HPDE6-E6E7 (cell line): ENCODE results near the gene ACADVL.

Experiments used
- DNase-seq: peaks from one replicate; pipeline ENCODE4 v3.0.0; 2011; ENCODE audit warnings: missing footprints; ENCODE audit errors: extremely low spot score

ACADVL gene

DNA sequence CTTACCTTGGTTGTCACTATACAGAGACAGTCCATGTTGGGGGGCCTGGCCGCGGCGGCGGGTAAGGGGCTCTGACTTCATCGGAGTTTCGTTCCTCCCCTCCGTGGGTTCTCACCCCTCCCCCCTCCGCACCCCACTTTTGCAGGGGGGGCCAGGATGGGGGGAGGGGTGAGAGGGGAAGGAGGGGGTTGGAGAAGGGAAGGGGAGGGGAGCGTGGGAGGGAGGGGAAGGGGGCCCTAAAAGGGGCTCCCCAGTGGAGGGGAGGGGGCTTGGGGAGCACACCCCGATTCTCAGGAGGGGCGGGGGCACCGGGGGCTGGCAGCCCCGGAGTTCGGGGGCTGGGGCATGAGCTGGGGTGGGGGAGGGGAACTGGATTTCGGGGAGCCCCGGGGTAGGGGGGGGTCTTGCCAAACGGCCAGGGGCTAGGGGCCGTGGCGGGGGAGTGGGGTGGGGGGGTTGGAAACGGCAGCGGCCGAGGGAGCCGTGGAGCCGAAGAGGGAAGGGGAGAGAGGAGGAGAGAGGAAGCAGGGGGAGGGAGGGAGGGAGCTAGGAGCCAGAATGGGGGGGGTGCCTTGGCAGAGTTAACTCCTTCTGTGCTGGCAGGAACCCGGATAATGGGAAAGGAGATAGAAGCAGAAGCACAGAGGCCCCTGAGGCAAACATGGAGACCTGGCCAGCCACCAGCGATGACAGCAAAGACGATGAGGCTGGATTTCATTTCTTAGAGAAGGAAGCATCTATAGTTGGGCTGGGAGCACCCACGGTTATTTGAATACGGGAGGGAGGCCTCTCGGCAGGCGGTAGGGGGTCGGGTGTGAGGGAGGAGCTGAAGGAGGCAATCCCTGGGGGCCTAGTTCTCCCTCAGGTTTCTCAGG lies 2.4 kb upstream of the ACADVL start:
- no peak for DNase-seq

DNA sequence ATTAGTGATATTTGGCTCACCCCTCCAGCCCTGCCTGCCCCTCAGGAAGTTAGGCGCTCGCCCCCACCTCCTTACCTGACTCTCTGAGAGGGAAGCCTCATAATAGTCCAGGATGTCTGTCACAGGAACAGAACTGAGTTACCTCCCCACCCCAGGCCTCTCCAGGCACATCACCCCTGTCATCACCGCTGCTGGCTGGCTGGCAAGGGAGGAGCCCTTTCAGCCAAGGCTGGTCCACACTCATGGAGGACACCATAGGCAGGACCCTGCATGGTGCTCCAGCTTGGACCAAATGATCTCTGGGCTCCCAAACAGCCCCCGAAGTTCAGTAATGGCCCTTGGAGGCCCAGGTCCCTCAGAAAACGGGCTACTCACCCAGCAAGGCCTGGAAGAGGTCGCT lies 1.6 kb upstream of the ACADVL start:
- no peak for DNase-seq

DNA sequence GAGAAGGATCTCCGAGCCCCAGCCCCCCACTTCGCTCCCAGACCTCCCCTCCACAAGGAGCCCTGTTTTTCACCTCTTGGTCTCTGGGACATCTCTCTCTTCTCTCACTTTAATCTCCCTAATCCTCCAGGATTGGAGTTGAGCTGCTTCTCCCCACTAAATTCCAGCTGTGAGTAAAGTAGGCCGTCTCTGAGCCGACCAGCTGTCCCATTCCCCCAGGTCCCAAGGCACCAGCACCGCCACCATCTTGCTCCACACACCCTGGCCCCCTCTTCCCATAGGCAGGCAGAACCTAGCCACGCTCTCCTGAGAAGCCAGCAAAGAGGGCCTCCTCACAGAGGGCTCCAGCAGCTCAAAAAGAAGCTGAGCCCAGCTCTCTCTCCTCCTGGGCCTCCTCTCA lies 980 bp upstream of the ACADVL start:
- DNase-seq, result no peak

DNA sequence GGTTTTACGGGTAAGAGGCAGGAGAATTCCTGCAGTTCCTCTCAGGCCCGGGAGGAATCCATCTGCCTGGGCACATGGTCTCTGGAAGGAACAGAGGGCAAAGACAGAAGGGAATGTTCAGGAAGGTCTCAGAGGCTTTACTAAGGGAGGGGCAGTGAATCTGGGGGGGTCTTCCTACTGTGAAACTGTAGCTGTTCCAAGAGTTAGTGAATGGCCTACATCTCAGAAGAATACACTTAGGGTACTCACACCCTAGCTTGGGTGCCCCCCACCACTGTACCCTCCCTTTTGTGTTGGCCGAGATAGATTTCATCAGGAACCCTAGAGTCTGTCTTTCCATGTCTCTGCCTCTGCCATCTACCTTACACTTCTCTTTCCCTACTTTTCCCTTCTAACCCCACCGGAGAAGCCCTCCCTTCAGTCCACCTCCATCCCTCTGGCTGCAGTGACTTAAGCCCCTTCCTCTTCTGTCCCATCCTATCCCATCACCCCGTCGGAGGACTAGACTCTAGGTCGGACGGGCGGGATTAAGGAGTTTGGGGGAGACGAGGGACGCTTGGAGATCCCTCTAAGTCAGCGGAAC lies 418 bp upstream of the ACADVL start:
- DNase-seq, result no peak

DNA sequence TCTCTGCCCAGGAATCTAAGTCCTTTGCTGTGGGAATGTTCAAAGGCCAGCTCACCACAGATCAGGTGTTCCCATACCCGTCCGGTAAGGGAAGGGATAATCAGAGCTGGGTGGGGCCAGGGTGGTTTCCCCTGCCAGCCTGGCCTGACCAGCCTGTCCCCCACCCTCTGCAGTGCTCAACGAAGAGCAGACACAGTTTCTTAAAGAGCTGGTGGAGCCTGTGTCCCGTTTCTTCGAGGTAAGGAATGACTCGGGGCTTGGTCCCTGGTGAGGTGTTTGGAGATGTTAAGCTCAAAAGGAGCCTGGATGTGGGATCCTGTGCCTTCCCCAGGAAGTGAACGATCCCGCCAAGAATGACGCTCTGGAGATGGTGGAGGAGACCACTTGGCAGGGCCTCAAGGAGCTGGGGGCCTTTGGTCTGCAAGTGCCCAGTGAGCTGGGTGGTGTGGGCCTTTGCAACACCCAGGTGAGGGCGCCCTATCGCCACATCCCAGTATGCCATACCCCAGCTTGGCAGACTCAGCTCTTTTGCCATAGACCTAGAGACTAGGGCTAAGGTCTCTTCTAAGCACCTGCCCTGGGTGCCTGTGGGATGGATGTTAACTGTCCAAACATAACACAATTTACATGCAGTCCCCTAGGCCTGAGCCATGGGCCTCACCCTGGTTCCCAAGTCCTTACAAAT lies 997 bp downstream of the ACADVL start:
- no peak for DNase-seq

DNA sequence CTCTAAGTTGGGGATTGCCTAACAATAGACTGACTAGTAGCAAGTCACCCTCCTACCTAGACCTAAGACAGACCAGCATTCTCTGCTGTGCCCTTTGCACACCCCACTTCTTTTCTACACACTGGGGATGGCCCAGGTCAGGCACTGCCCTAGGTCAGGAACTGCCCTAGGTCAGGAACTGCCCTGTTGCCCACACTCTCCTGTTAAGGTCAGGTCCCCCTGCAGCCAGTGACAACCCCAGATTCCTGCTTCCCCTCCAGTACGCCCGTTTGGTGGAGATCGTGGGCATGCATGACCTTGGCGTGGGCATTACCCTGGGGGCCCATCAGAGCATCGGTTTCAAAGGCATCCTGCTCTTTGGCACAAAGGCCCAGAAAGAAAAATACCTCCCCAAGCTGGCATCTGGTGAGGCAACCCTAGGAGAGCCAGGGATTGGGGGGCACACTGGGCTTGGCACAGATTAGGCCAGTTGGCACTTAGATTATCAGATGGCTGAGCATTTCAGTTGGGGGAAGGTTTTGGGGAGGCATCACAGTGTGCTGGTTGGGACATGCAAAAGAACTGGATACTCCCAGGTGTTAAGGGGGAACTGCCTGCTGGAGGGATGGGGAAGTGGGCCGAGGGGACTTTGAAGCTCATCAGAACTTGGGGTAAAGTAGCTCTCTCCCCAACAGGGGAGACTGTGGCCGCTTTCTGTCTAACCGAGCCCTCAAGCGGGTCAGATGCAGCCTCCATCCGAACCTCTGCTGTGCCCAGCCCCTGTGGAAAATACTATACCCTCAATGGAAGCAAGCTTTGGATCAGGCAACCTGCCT lies 1.7 kb downstream of the ACADVL start:
- no peak for DNase-seq

DNA sequence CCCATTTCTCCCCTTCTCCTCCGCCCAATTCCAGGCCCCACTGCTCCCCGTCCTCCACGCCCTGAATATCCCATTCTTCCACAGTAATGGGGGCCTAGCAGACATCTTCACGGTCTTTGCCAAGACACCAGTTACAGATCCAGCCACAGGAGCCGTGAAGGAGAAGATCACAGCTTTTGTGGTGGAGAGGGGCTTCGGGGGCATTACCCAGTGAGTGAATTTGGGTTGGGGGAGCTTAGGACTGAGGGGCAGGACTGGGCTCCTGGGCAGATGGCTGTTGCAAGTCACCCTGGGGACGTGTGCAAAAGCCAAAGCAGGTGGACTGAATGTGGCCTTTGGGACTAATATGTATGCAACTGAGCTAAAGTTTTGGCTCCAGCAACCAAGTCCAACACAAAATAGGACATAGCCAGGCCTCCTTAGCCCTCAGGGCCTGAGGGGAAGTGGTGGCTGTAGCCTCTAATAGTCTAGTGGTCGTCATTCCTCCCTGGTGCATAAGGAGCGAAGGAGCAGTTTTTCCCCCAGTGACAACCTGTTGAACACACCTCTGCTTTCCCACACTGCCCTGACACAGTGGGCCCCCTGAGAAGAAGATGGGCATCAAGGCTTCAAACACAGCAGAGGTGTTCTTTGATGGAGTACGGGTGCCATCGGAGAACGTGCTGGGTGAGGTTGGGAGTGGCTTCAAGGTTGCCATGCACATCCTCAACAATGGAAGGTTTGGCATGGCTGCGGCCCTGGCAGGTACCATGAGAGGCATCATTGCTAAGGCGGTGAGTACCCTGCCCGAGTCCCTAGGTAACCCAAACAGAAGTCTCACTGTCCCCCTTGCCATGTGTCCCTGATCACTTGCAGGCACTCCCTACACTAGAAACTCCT lies 2.6 kb downstream of the ACADVL start:
- DNase-seq, result no peak

DNA sequence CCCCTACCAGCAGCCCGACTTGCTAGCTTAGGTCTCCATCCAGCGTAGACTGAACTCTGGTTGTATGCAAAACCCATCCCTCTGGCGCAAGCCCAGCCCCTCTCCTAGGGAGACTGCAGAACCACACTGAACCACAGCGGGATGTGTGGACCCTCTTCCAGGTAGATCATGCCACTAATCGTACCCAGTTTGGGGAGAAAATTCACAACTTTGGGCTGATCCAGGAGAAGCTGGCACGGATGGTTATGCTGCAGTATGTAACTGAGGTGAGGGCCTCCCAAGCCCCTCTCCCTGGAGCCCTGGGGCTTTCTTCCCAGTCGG lies 3.2 kb downstream of the ACADVL start:
- no peak for DNase-seq

DNA sequence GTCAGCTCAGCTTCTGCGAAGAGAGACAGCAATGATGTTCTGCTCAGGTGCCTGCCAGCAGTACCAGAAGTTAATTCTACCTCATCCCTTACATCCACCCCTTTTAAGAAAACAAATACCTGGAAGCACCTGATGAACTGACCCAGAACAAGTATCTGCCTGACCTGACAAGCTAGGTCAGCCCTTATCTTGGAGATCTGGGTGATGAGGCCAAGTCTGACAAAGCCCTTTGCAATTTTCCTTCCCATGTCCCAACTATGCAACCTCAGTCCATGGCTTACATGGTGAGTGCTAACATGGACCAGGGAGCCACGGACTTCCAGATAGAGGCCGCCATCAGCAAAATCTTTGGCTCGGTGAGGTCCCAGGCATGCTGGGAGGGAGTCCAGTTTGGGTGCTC lies 3.6 kb downstream of the ACADVL start:
- DNase-seq, result no peak

- no peak for DNase-seq
Measured at GRCh38 chr17:7224110-7224509, 4.4 kb downstream of the ACADVL start.

DNA sequence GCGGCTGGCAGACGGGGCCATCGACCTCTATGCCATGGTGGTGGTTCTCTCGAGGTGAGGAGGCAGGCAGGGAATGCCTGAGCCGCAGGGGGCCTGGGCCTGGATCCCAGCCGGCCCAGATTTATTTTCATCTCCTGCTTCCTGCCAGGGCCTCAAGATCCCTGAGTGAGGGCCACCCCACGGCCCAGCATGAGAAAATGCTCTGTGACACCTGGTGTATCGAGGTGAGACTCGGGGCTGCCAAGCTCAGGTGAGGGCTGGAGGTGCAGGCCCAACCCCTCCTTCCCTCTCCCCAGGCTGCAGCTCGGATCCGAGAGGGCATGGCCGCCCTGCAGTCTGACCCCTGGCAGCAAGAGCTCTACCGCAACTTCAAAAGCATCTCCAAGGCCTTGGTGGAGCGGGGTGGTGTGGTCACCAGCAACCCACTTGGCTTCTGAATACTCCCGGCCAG lies 4.9 kb downstream of the ACADVL start:
- DNase-seq, result no peak

GRCh38 chr17:7225711-7226331 lies 6.1 kb downstream of the ACADVL start:
- no peak for DNase-seq

DNA sequence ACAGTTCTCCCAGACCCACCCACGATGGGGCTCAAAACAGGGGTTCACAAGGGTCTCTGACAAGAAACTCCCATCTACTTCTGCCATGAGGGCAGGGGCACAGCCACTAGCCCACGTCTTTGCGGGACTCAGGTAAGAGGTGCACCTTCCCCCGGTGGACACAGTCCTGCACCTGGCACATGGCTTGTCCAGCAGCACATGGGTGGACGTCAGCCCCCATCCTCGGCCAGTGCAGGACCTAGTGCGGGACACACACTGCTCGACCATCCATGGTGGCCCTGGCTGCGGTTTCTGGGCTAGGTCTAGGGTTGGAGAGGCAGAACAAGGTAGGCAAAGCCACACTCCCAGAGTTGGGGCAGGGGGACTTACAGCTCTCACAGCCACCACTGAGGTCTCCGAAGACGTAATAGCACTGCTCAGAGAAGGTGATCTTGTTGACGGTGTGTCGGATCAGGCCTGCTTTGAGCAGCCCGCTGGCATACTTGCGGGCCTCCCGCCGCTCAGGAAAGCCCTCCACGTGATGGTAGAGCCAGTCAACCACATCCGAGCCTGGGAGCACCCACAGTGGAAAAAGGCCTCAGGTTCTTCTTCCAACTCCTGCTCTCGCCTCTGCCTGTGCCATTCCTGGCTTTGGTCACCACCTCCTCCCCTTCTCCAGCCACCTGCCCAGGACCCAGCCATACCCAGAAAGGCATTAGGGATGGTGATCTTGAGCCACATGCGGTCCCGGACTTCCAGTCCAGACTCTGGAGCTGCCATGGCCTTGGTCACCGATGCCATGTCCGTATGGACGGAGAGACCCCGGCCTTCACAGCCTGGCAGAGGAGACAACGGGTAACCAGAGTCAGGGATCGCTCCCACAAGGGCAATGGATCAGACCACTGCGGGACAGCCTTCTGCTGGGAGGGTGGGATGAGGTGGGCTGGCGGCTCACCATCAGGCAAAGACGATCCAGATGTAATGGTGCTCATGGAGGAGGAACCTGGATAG lies 7.3 kb downstream of the ACADVL start:
- DNase-seq, result no peak

DNA sequence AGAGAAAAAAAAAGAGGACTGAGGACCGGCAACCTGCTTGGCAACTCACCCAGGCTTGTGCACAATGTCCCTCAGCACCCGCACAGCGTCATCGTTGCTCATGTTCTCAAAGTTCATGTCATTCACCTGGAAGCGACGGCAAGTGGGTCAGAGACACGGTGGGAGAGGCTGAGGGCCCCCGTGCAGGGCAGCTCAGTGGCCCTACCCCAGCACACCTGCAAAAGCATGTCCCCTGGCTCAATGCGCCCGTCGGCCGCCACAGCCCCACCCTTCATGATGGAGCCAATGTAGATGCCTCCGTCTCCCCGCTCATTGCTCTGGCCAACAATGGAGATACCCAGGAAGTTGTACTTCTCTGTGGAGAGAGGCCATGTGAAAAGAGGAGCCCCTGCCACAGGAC lies 9.2 kb downstream of the ACADVL start:
- DNase-seq, result no peak

- no peak for DNase-seq
Measured at GRCh38 chr17:7229504-7229903, 9.8 kb downstream of the ACADVL start.

DNA sequence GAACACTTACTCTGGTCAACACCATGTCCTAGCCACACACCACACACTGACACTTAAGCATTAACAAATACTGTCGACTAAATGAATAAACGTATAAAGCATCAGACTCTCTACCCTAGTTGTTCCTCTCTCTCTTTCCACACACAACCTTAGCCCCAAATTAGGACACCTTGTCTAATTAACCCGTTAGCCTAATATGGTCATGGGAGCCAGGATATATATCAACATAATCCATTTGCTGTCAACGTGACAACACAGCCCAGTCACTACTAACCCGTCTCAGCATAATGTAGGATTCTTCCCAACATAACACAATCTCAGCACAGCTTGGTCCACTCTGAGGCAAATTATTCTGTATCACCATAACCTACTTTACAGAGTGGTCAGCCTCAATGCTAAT lies 12.4 kb downstream of the ACADVL start:
- DNase-seq, result no peak

DNA sequence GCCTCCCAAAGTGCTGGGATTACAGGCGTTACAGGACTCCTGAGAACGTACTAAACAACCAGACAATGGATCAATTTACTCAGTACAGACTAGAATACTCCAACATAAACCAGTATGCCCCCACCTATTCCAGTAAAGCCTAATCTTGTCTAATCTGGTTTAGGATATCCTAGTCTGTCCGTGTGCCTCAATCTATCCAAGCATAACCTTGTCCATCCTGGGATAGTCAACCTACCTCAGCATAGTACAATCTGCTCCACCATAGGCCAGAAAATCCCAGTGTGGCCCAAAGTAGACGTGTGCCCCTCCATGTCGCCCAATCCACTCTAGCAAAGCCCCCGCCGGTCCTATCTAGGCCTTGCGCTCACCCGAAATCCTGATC lies 14.0 kb downstream of the ACADVL start:
- no peak for DNase-seq

GRCh38 chr17:7234083-7234951 lies 14.6 kb downstream of the ACADVL start, which contains the start of gene DVL2:
Gene DVL2, minus strand, starts transcription at chr17:7234517. Its CDS starts 255 bp downstream, at chr17:7234262.
- peak; percentile 83 for DNase-seq
